Thyroid gland (tissue), 4 donors: ENCODE data around the gene FHIT. TPM values are rescaled to one million over a fixed set of nuclear protein-coding genes. Genes with fewer than 3 reads are reported as not detected.

Experiments used
- DNase-seq, 2 donors: peaks; one replicate each; pipeline ENCODE4 v3.0.0-alpha.2; 2019
- H3K27ac ChIP-seq, 3 donors: fragments of 200-600 bp; sonication (generic); 1 replicate in 2 of 3; 2 replicates in 1 of 3; pipeline ENCODE4 v1.5.1; 2016 to 2019; ENCODE audit warnings: mild to moderate bottlenecking in 1 of 3, moderate library complexity in 1 of 3
- H3K27me3 ChIP-seq: fragments of 200-600 bp; sonication (generic); one replicate; pipeline ENCODE4 v1.5.1; 2019
- H3K36me3 ChIP-seq, 2 donors: fragments of 200-600 bp; sonication (generic); one replicate each; pipeline ENCODE4 v1.5.1; 2016 to 2019
- H3K4me1 ChIP-seq, 2 donors: fragments of 200-600 bp; sonication (generic); one replicate each; pipeline ENCODE4 v1.5.1; 2017 to 2019
- H3K4me3 ChIP-seq, 3 donors: fragments of 200-600 bp; sonication (generic); replicated peaks in 1 of 3; 1 replicate in 2 of 3; 2 replicates in 1 of 3; pipeline ENCODE4 v1.5.1; 2016; ENCODE audit warnings: mild to moderate bottlenecking in 1 of 3
- H3K9me3 ChIP-seq: fragments of 200-600 bp; sonication (generic); one replicate; pipeline ENCODE4 v1.5.1; 2017
- CTCF ChIP-seq, 6 experiments: fragments of 200-600 bp in 3 of 6; fragments of 450-650 bp in 3 of 6; sonication (generic) in 3 of 6; IDR thresholded peaks; one replicate each; pipeline ENCODE4 v1.5.1; 2016 to 2019; ENCODE audit warnings: antibody characterized with exemption in 6 of 6, mild to moderate bottlenecking in 2 of 6, inconsistent platforms in 1 of 6, moderate library complexity in 1 of 6
- POLR2A ChIP-seq, 2 donors: fragments of 450-650 bp; IDR thresholded peaks; one replicate each; pipeline ENCODE4 v1.6.1; 2017; ENCODE audit warnings: antibody characterized with exemption in 2 of 2, mild to moderate bottlenecking in 2 of 2, moderate library complexity in 1 of 2
- WGBS, 2 donors: methylation state at CpG; one replicate each; pipeline ENCODE4 v1.1.5; 2017; 5-methylcytosine and 5-hydroxymethylcytosine counted together
- intact Hi-C: fragments of 100-400 bp; cut with DNase I; formaldehyde crosslinking; loops from one replicate; pipeline ENCODE4 v1.15.1; 2023
- total RNA-seq, 4 donors: library from RNA; depleted of rRNA; stranded (reverse); fragments of >200 nt; gene quantifications; one replicate each; pipeline ENCODE4 v1.2.3, GENCODE V29; 2016

The FHIT gene
- total RNA-seq, 4 donors from 2014 or later = 12.2 to 18.9 (median 16.2) TPM

DNA sequence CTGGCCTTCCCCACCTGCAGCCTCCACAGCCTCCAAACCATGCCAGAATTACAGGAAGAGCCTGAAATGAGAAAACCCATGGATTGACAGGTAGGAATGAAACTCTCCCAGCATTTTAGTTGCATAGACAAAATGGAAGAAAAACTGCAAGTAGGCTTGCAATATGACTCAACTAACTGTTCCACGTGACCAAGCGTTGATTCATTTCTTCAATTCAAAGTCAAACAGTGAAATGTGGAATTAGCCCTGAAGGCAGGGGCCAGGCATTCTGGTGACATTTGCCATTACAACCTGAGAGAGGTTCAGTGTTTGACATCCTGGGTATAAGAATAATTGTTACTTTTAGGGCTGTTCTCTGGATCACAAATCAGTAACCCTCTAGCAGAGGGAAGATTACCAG is 1525.0 kb downstream of the FHIT start:
- no peak overlapping the region for H3K4me3 ChIP-seq
- no peak for TF ChIP-seq CTCF (IDR thresholded peaks at IDR 0.05)
- TF ChIP-seq POLR2A (IDR thresholded peaks at IDR 0.05) = no peak
- no peaks in the 10 kb centered on the region for H3K27me3 ChIP-seq
- no peaks in the 10 kb centered on the region for H3K9me3 ChIP-seq
- WGBS, 2 donors = 93 to 96% methylated on average over 2 of the region's 2 CpGs
- intact Hi-C loops = no loop called here
- DNase-seq = no peak
- H3K27ac ChIP-seq = no peak overlapping the region
- no peaks in the 10 kb centered on the region for H3K4me1 ChIP-seq
- no peaks in the 10 kb centered on the region for H3K36me3 ChIP-seq

DNA sequence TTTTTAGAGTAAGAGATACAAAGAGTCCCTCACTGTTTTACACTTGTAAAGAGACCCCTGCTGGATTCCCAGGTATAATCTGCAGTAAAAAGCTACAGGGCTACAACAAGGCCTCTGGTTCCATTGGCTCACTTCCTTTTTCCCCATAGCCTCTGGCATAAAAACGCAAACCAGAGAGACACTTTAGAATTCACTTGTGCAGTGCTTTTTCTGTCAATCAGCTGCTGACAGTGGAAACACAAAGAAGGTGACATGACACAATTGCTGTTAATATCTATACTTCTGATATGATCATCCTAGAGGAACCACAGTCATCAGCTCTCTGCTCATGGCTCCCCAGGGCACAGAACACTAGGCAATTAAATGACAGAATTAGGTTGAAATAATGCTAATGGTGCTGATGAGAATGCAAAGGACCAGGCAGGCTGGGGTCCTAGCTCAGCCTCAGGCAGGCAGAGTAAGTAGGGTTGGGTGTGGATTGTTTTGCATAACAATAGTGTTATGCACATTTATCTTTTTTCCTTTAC is 1533.5 kb downstream of the FHIT start:
- no peak for TF ChIP-seq POLR2A (IDR thresholded peaks at IDR 0.05)
- no peak for TF ChIP-seq CTCF (IDR thresholded peaks at IDR 0.05)
- no peak overlapping the region for H3K27ac ChIP-seq
- intact Hi-C loops = no loop called here
- no peak for DNase-seq
- no peaks in the 10 kb centered on the region for H3K27me3 ChIP-seq
- no peaks in the 10 kb centered on the region for H3K4me1 ChIP-seq
- no peaks in the 10 kb centered on the region for H3K9me3 ChIP-seq
- no peak overlapping the region for H3K4me3 ChIP-seq
- no peaks in the 10 kb centered on the region for H3K36me3 ChIP-seq
- 40 to 50% methylated on average over 1 of the region's 1 CpG for WGBS, 2 donors

- no peak overlapping the region for H3K4me3 ChIP-seq
- H3K9me3 ChIP-seq = no peaks in the 10 kb centered on the region
- WGBS, 2 donors = 82 to 100% methylated on average over 1 of the region's 1 CpG
- no peaks in the 10 kb centered on the region for H3K4me1 ChIP-seq
- intact Hi-C loops = no loop called here
- DNase-seq = no peak
- H3K27me3 ChIP-seq = no peaks in the 10 kb centered on the region
- TF ChIP-seq CTCF (IDR thresholded peaks at IDR 0.05) (no peak), POLR2A (IDR thresholded peaks at IDR 0.05) (no peak)
- no peak overlapping the region for H3K27ac ChIP-seq
- H3K36me3 ChIP-seq = no peaks in the 10 kb centered on the region
Measured at GRCh38 chr3:59714066-59714465, 1537.2 kb downstream of the FHIT start.

- TF ChIP-seq POLR2A (IDR thresholded peaks at IDR 0.05) = no peak
- TF ChIP-seq CTCF (IDR thresholded peaks at IDR 0.05) = no peak
- Histone ChIP-seq H3K4me3 (no peak overlapping the region), H3K9me3 (no peaks in the 10 kb centered on the region), H3K27me3 (no peaks in the 10 kb centered on the region), H3K4me1 (no peaks in the 10 kb centered on the region), H3K27ac (no peak overlapping the region), H3K36me3 (no peaks in the 10 kb centered on the region)
- WGBS, 2 donors = 92 to 100% methylated on average over 1 of the region's 1 CpG
- no peak for DNase-seq
- intact Hi-C loops = no loop called here
Measured at GRCh38 chr3:59710554-59710953, 1540.7 kb downstream of the FHIT start.

DNA sequence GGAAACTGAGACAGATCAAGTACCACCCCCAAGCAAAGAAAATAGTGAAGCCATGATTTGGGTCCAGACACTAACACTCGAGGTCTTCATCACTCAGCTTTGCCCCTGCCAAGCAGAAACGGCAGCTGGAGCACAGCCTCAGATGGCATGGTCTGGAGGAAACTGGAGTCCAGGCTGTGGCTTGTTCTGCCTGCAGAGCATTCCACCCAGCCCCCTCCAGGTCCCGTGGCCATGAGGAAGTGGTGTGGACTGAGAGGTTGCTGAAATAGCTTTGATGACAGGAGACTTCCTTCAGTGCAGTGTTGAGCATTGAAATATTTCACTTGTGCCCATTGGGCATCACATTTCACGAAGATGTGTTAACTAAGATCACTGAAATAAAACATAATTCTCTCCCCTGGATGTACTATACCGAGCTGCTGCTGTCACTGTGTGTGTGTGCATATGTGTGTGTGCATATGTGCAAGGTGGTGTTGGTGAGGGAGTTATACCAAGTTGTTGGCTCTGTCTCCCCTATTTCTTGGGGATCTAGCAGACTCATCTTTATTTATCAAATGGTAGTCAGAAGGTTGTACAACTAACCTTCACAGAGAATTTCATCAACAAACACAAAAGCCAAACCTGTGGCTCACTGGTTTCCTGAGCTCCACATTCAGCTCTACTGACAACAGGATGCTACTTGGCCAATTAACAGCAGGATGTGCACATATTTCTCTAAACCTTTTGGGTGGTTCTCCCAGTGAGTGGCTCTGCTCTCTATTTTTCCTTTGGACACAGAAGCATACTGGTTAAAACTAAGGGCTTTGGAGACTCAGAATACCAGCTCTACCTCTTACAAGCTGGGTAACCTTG is 1541.3 kb downstream of the FHIT start:
- Histone ChIP-seq H3K4me3 (no peak overlapping the region), H3K27me3 (no peaks in the 10 kb centered on the region), H3K9me3 (no peaks in the 10 kb centered on the region), H3K36me3 (no peaks in the 10 kb centered on the region), H3K27ac (no peak overlapping the region), H3K4me1 (no peaks in the 10 kb centered on the region)
- no peak for TF ChIP-seq POLR2A (IDR thresholded peaks at IDR 0.05)
- no peak for TF ChIP-seq CTCF (IDR thresholded peaks at IDR 0.05)
- WGBS, 2 donors = 64 to 65% methylated on average over 5 of the region's 5 CpGs
- intact Hi-C loops = no loop called here
- peak; percentile 3 to 15 for DNase-seq
